Adipocyte (in vitro differentiated cells): ENCODE measurements around the gene DLEC1.

ENCODE experiments used
- DNase-seq: peaks from one replicate; pipeline ENCODE4 v3.0.0-alpha.2; 2015; ENCODE audit warnings: low read depth
- H3K27me3 ChIP-seq: replicated peaks from 2 replicates; pipeline ENCODE4 v1.7.0; 2013; ENCODE audit warnings: mild to moderate bottlenecking, low read length, moderate library complexity; ENCODE audit not compliant: control insufficient read depth, insufficient read depth
- H3K36me3 ChIP-seq: 2 replicates; pipeline ENCODE4 v1.7.0; 2013; ENCODE audit warnings: low read length, mild to moderate bottlenecking, moderate library complexity; ENCODE audit not compliant: control insufficient read depth, insufficient read depth, severe bottlenecking
- H3K4me1 ChIP-seq: 2 replicates; pipeline ENCODE4 v1.7.0; 2013; ENCODE audit warnings: mild to moderate bottlenecking, low read length, moderate library complexity; ENCODE audit not compliant: control insufficient read depth, insufficient read depth
- H3K4me3 ChIP-seq: 2 replicates; pipeline ENCODE4 v1.7.0; 2013; ENCODE audit warnings: mild to moderate bottlenecking, low read length, moderate library complexity
- H3K9ac ChIP-seq: 2 replicates; pipeline ENCODE4 v1.7.0; 2013; ENCODE audit warnings: mild to moderate bottlenecking, low read length, moderate library complexity
- H3K9me3 ChIP-seq: 2 replicates; pipeline ENCODE4 v1.7.0; 2013; ENCODE audit warnings: mild to moderate bottlenecking, low read length, moderate library complexity; ENCODE audit not compliant: control insufficient read depth

DLEC1 gene

DNA sequence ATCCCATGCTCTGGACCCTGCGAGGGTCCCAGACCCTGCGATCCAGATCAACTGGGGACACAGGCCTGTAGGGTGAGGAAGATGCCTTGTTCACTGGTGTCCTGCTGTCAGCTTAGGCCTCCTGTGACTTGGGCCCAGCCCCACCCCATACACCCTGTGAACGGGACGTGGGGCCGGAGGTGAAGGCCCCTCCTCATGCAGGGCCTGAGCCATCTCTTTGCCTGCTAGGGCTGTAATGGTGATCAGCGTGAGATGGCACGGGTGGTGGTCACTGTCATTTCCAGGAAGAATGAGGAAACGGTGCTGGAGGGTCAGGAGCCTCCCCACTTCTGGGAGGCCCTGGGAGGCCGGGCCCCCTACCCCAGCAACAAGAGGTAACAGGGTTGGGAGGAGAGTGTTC, 36.1 kb upstream of the DLEC1 start:
- Histone ChIP-seq H3K9ac (peak overlapping the region; percentile 85), H3K4me3 (no peak overlapping the region), H3K4me1 (peaks cover 22% of the 10 kb centered on the region), H3K27me3 (no peaks in the 10 kb centered on the region), H3K36me3 (peaks cover 22% of the 10 kb centered on the region), H3K9me3 (no peaks in the 10 kb centered on the region)
- no peak for DNase-seq

DNA sequence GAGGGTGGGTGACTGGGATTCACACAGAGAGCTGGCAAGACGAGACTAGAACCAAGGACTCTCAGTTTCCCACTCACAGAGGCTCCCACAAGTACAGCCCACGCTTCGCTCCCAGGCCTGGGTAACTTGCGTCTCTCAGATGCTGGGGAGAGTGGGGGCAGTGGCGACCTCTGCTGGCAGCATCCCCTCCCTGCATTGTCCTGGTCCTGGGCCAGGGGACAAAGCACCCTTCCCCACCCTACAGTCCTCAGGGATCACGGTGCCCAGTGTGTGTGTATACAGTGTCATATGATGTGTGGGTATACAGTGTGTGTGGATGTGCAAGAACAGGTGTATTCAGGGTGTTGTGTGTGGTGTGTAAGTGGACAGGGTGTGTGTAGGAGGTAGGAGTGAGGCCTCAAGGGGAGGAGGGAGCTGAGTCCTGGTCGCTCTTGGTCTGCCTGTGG, 35.6 kb upstream of the DLEC1 start:
- no peak overlapping the region for H3K4me3 ChIP-seq
- H3K9me3 ChIP-seq = no peaks in the 10 kb centered on the region
- peak; percentile 67 for DNase-seq

DNA sequence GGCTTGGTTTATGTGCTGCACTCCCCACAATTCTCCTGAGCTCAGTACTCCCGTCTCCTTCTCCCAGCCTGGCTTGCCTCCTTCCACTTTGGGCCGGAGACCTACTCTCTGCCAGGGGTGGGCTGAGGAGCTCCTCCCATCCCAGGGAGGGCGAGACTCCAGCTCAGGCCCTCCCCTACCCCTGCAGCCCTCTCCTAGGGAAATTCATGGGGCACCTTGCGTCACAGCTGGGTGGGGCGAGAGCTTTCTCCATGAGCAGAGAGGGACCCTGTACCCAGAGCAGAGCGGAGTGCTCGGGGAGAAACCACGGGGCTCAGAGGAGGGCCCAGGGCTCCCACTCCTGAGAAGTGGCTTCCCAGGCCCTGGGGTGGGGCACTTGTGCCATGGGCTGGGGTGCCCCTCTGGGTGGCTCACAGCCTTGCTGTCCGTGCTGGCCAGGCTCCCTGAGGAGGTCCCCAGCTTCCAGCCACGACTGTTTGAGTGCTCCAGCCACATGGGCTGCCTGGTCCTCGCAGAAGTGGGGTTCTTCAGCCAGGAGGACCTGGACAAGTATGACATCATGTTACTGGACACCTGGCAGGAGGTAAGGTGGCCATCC, 35.1 kb upstream of the DLEC1 start:
- peaks cover 32% of the 10 kb centered on the region for H3K36me3 ChIP-seq
- peaks cover 14% of the 10 kb centered on the region for H3K4me1 ChIP-seq
- H3K9ac ChIP-seq = peak overlapping the region; percentile 85
- H3K4me3 ChIP-seq = peak overlapping the region; percentile 78
- DNase-seq = no peak
- no peaks in the 10 kb centered on the region for H3K27me3 ChIP-seq
- no peaks in the 10 kb centered on the region for H3K9me3 ChIP-seq

More for the DNA sequence above, 35.6 kb upstream of the DLEC1 start:
- peak overlapping the region; percentile 85 for H3K9ac ChIP-seq
- peaks cover 27% of the 10 kb centered on the region for H3K36me3 ChIP-seq
- peaks cover 18% of the 10 kb centered on the region for H3K4me1 ChIP-seq
- no peaks in the 10 kb centered on the region for H3K27me3 ChIP-seq

DNA sequence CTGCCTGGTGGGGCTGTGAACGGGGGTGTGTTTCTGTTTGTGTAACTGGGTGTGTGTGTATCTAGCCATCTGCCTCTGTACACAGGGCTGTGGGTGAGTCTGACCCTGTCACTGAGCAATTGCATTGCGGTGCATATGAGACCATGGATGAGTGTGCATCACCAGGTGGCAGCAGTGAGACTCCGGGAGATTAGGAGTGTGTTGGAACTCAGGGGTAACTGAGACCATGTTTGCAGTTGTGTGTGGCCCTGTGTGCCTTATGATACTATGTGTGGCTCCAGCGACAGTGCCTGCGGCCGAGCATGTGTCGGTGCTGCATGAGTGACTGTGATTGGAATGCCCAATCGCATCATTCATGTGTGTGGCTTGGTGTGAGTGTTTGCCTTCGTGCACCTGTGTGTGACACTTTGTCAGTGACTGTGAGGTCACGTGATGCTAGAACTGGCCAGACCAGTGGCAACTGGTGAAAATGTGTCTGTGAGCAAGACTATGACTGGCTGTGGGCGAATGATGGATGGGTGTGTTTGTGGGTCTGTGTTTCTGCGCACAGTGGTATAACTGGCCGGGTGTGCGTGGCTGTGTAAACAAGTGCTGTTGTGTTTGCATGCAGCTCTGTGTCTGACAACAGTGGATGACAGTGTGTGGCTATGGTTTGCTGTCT, 34.5 kb upstream of the DLEC1 start:
- peaks cover 14% of the 10 kb centered on the region for H3K4me1 ChIP-seq
- H3K27me3 ChIP-seq = no peaks in the 10 kb centered on the region
- DNase-seq = peak; percentile 72
- H3K9me3 ChIP-seq = no peaks in the 10 kb centered on the region
- peak overlapping the region; percentile 85 for H3K9ac ChIP-seq
- H3K36me3 ChIP-seq = peaks cover 38% of the 10 kb centered on the region
- H3K4me3 ChIP-seq = peak overlapping the region; percentile 78

DNA sequence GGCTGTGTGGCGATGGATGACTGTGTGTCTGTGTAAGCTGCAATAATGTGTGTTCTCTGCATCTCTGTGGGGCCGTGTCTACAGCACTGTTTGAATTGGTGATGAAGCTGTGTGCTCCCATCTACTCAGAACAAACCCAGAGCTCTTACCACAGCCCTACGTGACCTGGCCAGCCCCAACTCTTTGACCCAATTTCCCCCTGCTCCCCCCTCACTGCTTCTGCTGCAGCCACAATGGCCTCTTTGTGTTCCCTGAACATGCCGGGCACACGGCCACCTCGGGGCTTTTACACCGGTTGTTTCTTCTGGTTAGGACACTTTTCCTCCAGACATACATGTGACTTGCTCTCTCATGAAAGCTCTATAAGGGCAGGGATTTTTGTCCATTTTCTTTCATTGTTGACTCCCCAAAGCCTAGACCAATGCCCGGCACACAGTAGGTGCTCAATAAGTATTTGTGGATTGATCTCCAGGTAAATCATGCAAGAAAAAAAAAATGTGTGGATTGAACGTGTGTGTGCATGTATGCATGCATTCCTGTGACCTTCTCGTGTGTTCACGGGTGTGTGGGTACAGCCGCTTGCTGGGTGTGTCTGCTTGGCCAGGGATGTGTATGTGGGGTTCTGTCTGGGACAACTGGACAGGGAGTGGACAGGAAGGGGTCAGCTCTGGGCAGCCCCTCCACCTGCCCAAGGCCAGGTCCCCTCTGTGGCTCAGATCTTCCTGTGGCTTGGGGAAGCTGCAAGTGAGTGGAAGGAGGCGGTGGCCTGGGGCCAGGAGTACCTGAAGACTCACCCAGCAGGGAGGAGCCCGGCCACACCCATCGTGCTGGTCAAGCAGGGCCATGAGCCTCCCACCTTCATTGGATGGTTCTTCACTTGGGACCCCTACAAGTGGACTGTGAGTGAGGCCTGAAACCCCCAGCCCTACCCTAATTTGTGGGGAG, 33.7 kb upstream of the DLEC1 start:
- Histone ChIP-seq H3K27me3 (no peaks in the 10 kb centered on the region), H3K9me3 (no peaks in the 10 kb centered on the region), H3K4me3 (peak overlapping the region; percentile 78), H3K9ac (peak overlapping the region; percentile 85), H3K4me1 (peaks cover 14% of the 10 kb centered on the region), H3K36me3 (peaks cover 39% of the 10 kb centered on the region)
- DNase-seq = no peak

DNA sequence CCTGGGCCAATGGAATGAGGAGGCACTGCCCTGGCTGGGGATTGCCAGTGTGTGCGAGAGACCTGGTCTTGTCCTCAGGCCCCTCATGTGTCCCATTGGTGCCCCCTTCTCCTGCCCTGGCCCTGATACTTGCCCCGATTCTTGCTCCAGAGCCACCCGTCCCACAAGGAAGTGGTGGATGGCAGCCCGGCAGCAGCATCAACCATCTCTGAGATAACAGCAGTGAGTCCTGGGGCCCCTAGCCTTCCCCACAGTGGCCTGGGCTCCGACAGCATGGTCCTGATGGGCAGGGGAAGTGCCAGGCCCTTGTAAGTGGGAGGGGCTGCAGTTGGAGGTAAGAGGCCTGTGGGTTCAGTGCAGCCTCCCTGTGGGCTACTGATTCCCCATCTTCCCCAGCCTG, 33.0 kb upstream of the DLEC1 start:
- H3K4me3 ChIP-seq = no peak overlapping the region
- no peak for DNase-seq
- no peak overlapping the region for H3K9ac ChIP-seq
- peaks cover 41% of the 10 kb centered on the region for H3K36me3 ChIP-seq
- H3K9me3 ChIP-seq = no peaks in the 10 kb centered on the region
- peaks cover 14% of the 10 kb centered on the region for H3K4me1 ChIP-seq
- H3K27me3 ChIP-seq = no peaks in the 10 kb centered on the region

DNA sequence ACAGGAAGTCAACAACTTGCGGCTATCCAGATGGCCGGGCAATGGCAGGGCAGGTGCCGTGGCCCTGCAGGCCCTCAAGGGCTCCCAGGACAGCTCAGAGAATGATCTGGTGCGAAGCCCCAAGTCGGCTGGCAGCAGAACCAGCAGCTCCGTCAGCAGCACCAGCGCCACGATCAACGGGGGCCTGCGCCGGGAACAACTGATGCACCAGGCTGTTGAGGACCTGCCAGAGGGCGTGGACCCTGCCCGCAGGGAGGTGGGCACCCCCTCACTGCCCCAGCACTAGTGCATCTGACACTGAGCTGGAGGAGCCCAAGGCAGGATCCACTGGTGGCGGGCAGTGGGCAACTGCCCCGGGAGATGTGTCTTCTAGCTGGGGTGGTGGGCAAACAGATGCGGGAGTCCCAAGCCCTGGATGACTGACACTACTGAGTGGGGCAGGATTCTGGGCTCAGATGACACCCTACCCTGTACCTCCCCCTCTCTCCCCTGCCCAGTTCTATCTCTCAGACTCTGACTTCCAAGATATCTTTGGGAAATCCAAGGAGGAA, 32.5 kb upstream of the DLEC1 start:
- Histone ChIP-seq H3K36me3 (peaks cover 42% of the 10 kb centered on the region), H3K4me1 (peaks cover 14% of the 10 kb centered on the region), H3K9me3 (no peaks in the 10 kb centered on the region), H3K27me3 (no peaks in the 10 kb centered on the region), H3K9ac (no peak overlapping the region), H3K4me3 (no peak overlapping the region)
- DNase-seq = no peak

DNA sequence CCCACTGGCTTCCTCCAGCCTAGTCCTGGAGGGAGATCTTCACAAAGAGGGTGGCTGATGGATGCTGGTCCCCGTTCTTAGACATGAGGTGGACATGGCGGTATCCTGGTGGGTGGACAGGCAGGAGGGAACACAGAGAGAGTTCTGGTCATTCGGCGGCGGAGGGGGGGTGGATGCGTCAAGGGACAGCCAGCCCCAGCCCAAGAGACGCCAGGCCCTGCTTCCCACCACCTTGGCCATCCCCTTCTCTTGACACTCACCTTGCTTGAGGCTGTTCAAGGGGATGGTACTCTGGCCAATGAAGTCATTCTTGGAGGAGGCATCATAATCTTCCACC, 31.3 kb upstream of the DLEC1 start:
- H3K9ac ChIP-seq = no peak overlapping the region
- no peaks in the 10 kb centered on the region for H3K9me3 ChIP-seq
- no peak for DNase-seq
- peaks cover 40% of the 10 kb centered on the region for H3K36me3 ChIP-seq
- H3K4me3 ChIP-seq = no peak overlapping the region
- no peaks in the 10 kb centered on the region for H3K27me3 ChIP-seq
- peaks cover 14% of the 10 kb centered on the region for H3K4me1 ChIP-seq

DNA sequence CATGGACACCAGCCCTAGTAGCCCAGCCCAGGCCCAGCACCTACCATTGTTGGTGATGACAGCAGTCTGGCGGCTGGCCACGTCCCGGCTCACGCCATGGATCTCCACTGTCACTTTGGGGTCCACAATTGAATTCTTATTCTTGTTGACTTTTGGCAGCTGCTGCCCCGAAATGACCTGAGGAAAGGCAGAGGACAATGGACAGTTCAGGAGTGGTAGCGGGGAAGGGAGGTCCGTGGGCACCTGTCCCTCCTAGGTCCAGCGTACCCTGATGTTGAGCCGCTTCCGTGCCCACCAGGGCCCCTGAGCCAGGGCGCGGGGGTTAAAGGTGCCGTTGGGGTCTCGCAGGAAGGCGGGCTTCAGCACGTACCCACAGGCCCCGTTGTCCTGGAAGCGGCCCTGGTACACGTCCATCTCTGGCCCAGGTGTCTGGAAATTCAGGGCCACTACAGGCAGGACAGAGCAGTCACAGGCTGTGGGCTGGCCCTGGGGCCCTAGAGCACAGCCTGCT, 30.8 kb upstream of the DLEC1 start:
- DNase-seq = no peak
- Histone ChIP-seq H3K4me3 (no peak overlapping the region), H3K36me3 (peaks cover 40% of the 10 kb centered on the region)

DNA sequence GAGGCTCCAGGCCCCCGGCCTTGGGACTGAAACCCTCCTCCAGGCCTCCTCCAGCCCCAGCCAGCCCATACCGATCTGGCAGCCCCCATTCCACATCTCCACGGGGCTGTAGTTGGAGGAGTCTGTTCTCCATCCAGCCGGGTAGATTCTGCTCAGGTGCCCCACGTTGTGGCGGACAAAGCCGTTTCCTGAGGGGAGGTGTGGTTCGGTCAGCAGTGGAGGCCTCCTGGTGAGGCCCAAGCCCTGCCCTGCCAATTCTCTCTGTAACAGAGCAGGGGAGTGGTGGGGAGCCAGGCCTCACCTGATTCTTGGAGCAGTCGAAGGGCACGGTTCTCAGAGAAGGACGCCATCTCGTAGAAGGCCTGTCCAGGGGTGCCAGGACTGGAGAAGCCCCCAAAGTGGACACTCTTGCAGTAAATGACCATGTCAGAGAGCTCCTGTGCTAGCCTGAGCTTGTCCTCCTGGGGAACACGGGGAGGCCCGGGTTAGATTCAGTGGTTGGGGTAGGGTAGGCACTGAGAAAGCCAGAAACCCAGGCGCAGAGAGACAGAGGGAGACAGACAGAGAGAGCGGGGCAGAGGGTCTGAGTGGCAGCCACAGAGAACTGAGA, 29.9 kb upstream of the DLEC1 start:
- no peak for DNase-seq
- no peak overlapping the region for H3K9ac ChIP-seq
- no peaks in the 10 kb centered on the region for H3K27me3 ChIP-seq
- H3K36me3 ChIP-seq = peaks cover 46% of the 10 kb centered on the region
- H3K4me1 ChIP-seq = peaks cover 5% of the 10 kb centered on the region
- no peaks in the 10 kb centered on the region for H3K9me3 ChIP-seq
- no peak overlapping the region for H3K4me3 ChIP-seq

More for the DNA sequence above, 30.8 kb upstream of the DLEC1 start:
- peaks cover 11% of the 10 kb centered on the region for H3K4me1 ChIP-seq
- no peak overlapping the region for H3K9ac ChIP-seq
- H3K9me3 ChIP-seq = no peaks in the 10 kb centered on the region
- H3K27me3 ChIP-seq = no peaks in the 10 kb centered on the region
